Testis (tissue), 2 donors: Measurements from ENCODE around the gene WDR45B.

Experiments used
- POLR2A ChIP-seq: fragments of 450-650 bp; IDR thresholded peaks from one replicate; pipeline ENCODE4 v1.6.1; 2017; ENCODE audit warnings: antibody characterized with exemption, mild to moderate bottlenecking, moderate library complexity
- TF ChIP-seq, protein P1 (sequence below), 3 experiments: fragments of 450-650 bp in 2 of 3; fragments of 200-600 bp in 1 of 3; sonication (generic) in 1 of 3; IDR thresholded peaks; one replicate each; pipeline ENCODE4 v1.5.1; 2016 to 2019; ENCODE audit warnings: antibody characterized with exemption in 3 of 3, mild to moderate bottlenecking in 2 of 3, moderate library complexity in 1 of 3

DNA sequence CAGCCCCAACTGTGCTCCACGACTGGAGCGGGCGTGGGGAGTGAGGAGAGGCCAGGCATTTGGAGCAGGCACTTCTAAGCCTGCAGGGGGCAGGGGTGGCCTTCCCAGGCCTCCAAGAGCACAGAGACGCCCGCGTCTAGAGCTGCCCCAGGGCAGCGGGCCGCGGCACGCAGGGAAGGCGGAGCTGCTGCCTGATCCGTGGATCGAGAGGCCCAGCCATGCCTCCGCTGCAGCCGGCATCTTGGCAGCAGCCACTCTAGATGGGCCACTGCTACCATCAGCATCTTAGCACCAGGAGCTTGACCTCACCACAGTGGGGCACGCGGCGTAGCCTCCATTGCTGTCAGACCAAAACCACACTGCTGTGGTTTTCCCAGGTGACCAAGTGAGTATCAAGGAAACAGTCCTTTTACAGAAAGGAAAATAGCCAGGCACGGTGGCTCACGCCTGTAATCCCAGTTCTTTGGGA, 20.4 kb upstream of the WDR45B start:
- TF ChIP-seq, protein P1, sequence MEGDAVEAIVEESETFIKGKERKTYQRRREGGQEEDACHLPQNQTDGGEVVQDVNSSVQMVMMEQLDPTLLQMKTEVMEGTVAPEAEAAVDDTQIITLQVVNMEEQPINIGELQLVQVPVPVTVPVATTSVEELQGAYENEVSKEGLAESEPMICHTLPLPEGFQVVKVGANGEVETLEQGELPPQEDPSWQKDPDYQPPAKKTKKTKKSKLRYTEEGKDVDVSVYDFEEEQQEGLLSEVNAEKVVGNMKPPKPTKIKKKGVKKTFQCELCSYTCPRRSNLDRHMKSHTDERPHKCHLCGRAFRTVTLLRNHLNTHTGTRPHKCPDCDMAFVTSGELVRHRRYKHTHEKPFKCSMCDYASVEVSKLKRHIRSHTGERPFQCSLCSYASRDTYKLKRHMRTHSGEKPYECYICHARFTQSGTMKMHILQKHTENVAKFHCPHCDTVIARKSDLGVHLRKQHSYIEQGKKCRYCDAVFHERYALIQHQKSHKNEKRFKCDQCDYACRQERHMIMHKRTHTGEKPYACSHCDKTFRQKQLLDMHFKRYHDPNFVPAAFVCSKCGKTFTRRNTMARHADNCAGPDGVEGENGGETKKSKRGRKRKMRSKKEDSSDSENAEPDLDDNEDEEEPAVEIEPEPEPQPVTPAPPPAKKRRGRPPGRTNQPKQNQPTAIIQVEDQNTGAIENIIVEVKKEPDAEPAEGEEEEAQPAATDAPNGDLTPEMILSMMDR (IDR thresholded peaks at IDR 0.05): peak; percentile 39 to 47 (median 42)
- no peak for TF ChIP-seq POLR2A
